ENCODE measurements around the gene GNG10.

DNA sequence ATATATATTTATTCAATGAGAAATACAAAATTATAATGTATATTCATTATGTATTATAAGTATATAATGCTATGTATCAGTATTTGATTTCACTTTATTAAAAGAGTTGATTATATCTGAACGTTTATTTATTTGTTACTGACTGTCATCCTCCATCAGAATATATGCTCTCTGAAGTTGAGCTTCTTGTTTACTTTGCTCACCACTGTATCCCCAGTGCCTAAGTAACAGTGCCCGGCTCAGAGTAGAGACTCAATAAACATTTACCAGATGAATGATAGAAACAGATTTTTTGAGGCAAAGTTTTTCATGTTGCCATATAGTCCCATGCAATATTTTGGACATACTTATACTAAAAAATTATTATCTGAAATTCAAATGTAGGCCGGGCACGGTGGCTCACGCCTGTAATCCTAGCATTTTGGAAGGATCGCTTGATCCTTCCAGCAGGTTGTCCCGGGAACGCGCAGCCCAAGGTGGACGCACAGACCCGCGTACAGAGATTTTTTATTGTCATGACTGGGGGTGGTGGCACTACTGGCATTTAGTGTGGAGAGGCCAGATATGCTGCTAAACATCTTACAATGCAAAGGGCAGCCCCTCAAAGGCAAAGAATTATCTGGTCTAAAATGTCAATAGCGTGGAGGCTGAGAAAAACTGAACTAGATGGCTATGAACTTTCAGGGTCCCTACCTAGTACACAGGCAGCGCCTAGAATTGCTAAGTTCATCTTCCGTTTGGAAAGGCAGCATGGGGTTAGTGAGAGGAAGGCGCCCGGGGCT lies 31.0 kb upstream of the GNG10 start:
- no peak for TF ChIP-seq CTCF (IDR thresholded peaks at IDR 0.05)
- no peak for TF ChIP-seq POLR2AphosphoS5 (IDR thresholded peaks at IDR 0.05)
- TF ChIP-seq POLR2A (IDR thresholded peaks at IDR 0.05), result no peak
- TF ChIP-seq EP300 (IDR thresholded peaks at IDR 0.05), result no peak
